ENCODE measurements around the gene PAPPA.

PAPPA gene

GRCh38 chr9:116360016-116360415 is 206.4 kb downstream of the PAPPA start:
- TF ChIP-seq CTCF (IDR thresholded peaks at IDR 0.05; ENCODE audit: insufficient read depth, low read depth, low read length, missing control alignments): no peak
- DNase-seq (ENCODE audit: low read depth): no peak
- H3K4me3 ChIP-seq (ENCODE audit: low read length): no peak overlapping the region

GRCh38 chr9:116360989-116361388 is 207.4 kb downstream of the PAPPA start:
- no peak overlapping the region for H3K4me3 ChIP-seq (ENCODE audit: low read length)
- no peak for TF ChIP-seq CTCF (IDR thresholded peaks at IDR 0.05; ENCODE audit: insufficient read depth, low read depth, low read length, missing control alignments)
- no peak for DNase-seq (ENCODE audit: low read depth)

- DNase-seq (ENCODE audit: low read depth): no peak
These were observed 208.0 kb downstream of the PAPPA start for GRCh38 chr9:116361547-116361946.

GRCh38 chr9:116362493-116362892 is 208.9 kb downstream of the PAPPA start:
- no peak overlapping the region for H3K4me3 ChIP-seq (ENCODE audit: low read length)
- DNase-seq (ENCODE audit: low read depth): no peak
- no peak for TF ChIP-seq CTCF (IDR thresholded peaks at IDR 0.05; ENCODE audit: insufficient read depth, low read depth, low read length, missing control alignments)

More at GRCh38 chr9:116361547-116361946, 208.0 kb downstream of the PAPPA start:
- no peak overlapping the region for H3K4me3 ChIP-seq (ENCODE audit: low read length)
- TF ChIP-seq CTCF (IDR thresholded peaks at IDR 0.05; ENCODE audit: insufficient read depth, low read depth, low read length, missing control alignments): no peak

GRCh38 chr9:116365056-116365471 is 211.5 kb downstream of the PAPPA start:
- no peak overlapping the region for H3K4me3 ChIP-seq (ENCODE audit: low read length)
- peak; percentile 50 for DNase-seq (ENCODE audit: low read depth)
- peak; percentile 39 for TF ChIP-seq CTCF (IDR thresholded peaks at IDR 0.05; ENCODE audit: insufficient read depth, low read depth, low read length, missing control alignments)

- no peak overlapping the region for H3K4me3 ChIP-seq (ENCODE audit: low read length)
- no peak for TF ChIP-seq CTCF (IDR thresholded peaks at IDR 0.05; ENCODE audit: insufficient read depth, low read depth, low read length, missing control alignments)
- no peak for DNase-seq (ENCODE audit: low read depth)
These were observed 212.7 kb downstream of the PAPPA start for GRCh38 chr9:116366241-116366640.

GRCh38 chr9:116368680-116369079 is 215.1 kb downstream of the PAPPA start:
- TF ChIP-seq CTCF (IDR thresholded peaks at IDR 0.05; ENCODE audit: insufficient read depth, low read depth, low read length, missing control alignments): no peak
- no peak for DNase-seq (ENCODE audit: low read depth)
- no peak overlapping the region for H3K4me3 ChIP-seq (ENCODE audit: low read length)

Measured in epithelial cell of esophagus (primary cell).